HEK293 (cell line): ENCODE data around the gene PCBP3.

ENCODE experiments used
- CTCF ChIA-PET: fragments of 350-600 bp; formaldehyde crosslinking; extraction: SDS; loops from one replicate; lab custom pipeline; 2021; ENCODE audit warnings: antibody characterized with exemption; lab: Yijun Ruan, JAX
- POLR2A ChIA-PET: fragments of 300-600 bp; formaldehyde crosslinking; extraction: SDS; loops from one replicate; lab custom pipeline; 2020; ENCODE audit warnings: antibody characterized with exemption, inconsistent platforms; lab: Yijun Ruan, JAX
- H3K27ac ChIP-seq: fragments of 200-500 bp; sonication (Bioruptor generic); 2 replicates; pipeline ENCODE4 v1.5.1; 2014; ENCODE audit warnings: low read depth, low read length, control low read depth, inconsistent platforms; ENCODE audit errors: extremely low read depth
- H3K36me3 ChIP-seq, 2 experiments: fragments of 200-500 bp in 1 of 2; sonication (Bioruptor generic) in 1 of 2; 1 replicate in 1 of 2; 2 replicates in 1 of 2; pipeline ENCODE4 v1.5.1; 2014 to 2017; ENCODE audit warnings: inconsistent platforms in 2 of 2, low read length in 2 of 2; ENCODE audit not compliant: control insufficient read depth in 2 of 2, insufficient read depth in 1 of 2
- H3K4me1 ChIP-seq: fragments of 200-500 bp; sonication (Bioruptor generic); 2 replicates; pipeline ENCODE4 v1.5.1; 2014; ENCODE audit warnings: mild to moderate bottlenecking, low read length, inconsistent platforms; ENCODE audit not compliant: control insufficient read depth, insufficient read depth
- H3K4me3 ChIP-seq: 2 replicates; pipeline ENCODE4 v1.5.1; 2011; ENCODE audit warnings: low read depth, mild to moderate bottlenecking, control low read depth, low read length, moderate library complexity
- H3K9me3 ChIP-seq: fragments of 200-500 bp; sonication (Bioruptor generic); 2 replicates; pipeline ENCODE4 v1.5.1; 2014; ENCODE audit warnings: low read depth, low read length, inconsistent platforms; ENCODE audit not compliant: control insufficient read depth, insufficient read depth
- HOXA7 ChIP-seq: sonication (generic); formaldehyde crosslinking; IDR thresholded peaks from 2 replicates; pipeline ENCODE4 v1.8.1; 2022; ENCODE audit warnings: missing genetic modification reagents, borderline replicate concordance
- MZF1 ChIP-seq: fragments of 450-650 bp; formaldehyde crosslinking; IDR thresholded peaks from 2 replicates; pipeline ENCODE4 v1.5.1; 2017; ENCODE audit warnings: missing biosample characterization, missing genetic modification characterization, borderline replicate concordance
- PBX3 ChIP-seq: sonication (generic); formaldehyde crosslinking; IDR thresholded peaks from 2 replicates; pipeline ENCODE4 v1.8.1; 2022; ENCODE audit warnings: mild to moderate bottlenecking, moderate library complexity, missing genetic modification reagents
- PRDM2 ChIP-seq: fragments of 450-650 bp; formaldehyde crosslinking; IDR thresholded peaks from 2 replicates; pipeline ENCODE4 v1.5.1; 2016; ENCODE audit warnings: missing biosample characterization, missing genetic modification characterization, borderline replicate concordance
- REPIN1 ChIP-seq: fragments of 450-650 bp; formaldehyde crosslinking; IDR thresholded peaks from 2 replicates; pipeline ENCODE4 v1.5.1; 2017; ENCODE audit warnings: missing biosample characterization, missing genetic modification characterization, low read depth
- WT1 ChIP-seq: fragments of 450-650 bp; formaldehyde crosslinking; IDR thresholded peaks from 2 replicates; pipeline ENCODE4 v1.5.1; 2016; ENCODE audit warnings: missing biosample characterization, missing genetic modification characterization
- ZBTB17 ChIP-seq: fragments of 450-650 bp; formaldehyde crosslinking; IDR thresholded peaks from 2 replicates; pipeline ENCODE4 v1.5.1; 2016; ENCODE audit warnings: missing biosample characterization, missing genetic modification characterization
- ZEB2 ChIP-seq: fragments of 450-650 bp; formaldehyde crosslinking; IDR thresholded peaks from 2 replicates; pipeline ENCODE4 v1.5.1; 2016; ENCODE audit warnings: missing biosample characterization, missing genetic modification characterization
- ZFHX2 ChIP-seq: fragments of 450-650 bp; formaldehyde crosslinking; conservative IDR thresholded peaks from 2 replicates; pipeline ENCODE4 v1.5.1; 2016; ENCODE audit warnings: missing biosample characterization, missing genetic modification characterization
- ZNF112 ChIP-seq: fragments of 450-650 bp; formaldehyde crosslinking; IDR thresholded peaks from 2 replicates; pipeline ENCODE4 v1.5.0; 2017; ENCODE audit warnings: missing biosample characterization, missing genetic modification characterization
- ZNF146 ChIP-seq: fragments of 450-650 bp; formaldehyde crosslinking; IDR thresholded peaks from 2 replicates; pipeline ENCODE4 v1.5.1; 2016; ENCODE audit warnings: missing biosample characterization, missing genetic modification characterization
- ZNF214 ChIP-seq: fragments of 450-650 bp; formaldehyde crosslinking; IDR thresholded peaks from 2 replicates; pipeline ENCODE4 v1.5.1; 2017; ENCODE audit warnings: missing biosample characterization, mild to moderate bottlenecking, missing genetic modification characterization, borderline replicate concordance
- ZNF239 ChIP-seq: fragments of 450-650 bp; formaldehyde crosslinking; IDR thresholded peaks from 2 replicates; pipeline ENCODE4 v1.5.1; 2016; ENCODE audit warnings: missing biosample characterization, missing genetic modification characterization
- ZNF350 ChIP-seq: fragments of 450-650 bp; formaldehyde crosslinking; IDR thresholded peaks from 2 replicates; pipeline ENCODE4 v1.5.0; 2017; ENCODE audit warnings: missing biosample characterization, mild to moderate bottlenecking, missing genetic modification characterization
- ZNF394 ChIP-seq: fragments of 450-650 bp; formaldehyde crosslinking; IDR thresholded peaks from 2 replicates; pipeline ENCODE4 v1.5.1; 2016; ENCODE audit warnings: missing biosample characterization, missing genetic modification characterization, mild to moderate bottlenecking, moderate library complexity, borderline replicate concordance
- ZNF404 ChIP-seq: fragments of 450-650 bp; formaldehyde crosslinking; IDR thresholded peaks from 2 replicates; pipeline ENCODE4 v1.5.1; 2017; ENCODE audit warnings: missing biosample characterization, missing genetic modification characterization
- ZNF48 ChIP-seq: fragments of 450-650 bp; formaldehyde crosslinking; IDR thresholded peaks from 2 replicates; pipeline ENCODE4 v1.5.1; 2016; ENCODE audit warnings: missing biosample characterization, missing genetic modification characterization
- ZNF501 ChIP-seq: fragments of 450-650 bp; formaldehyde crosslinking; IDR thresholded peaks from 2 replicates; pipeline ENCODE4 v1.5.1; 2016; ENCODE audit warnings: missing biosample characterization, missing genetic modification characterization
- ZNF585B ChIP-seq: fragments of 450-650 bp; formaldehyde crosslinking; IDR thresholded peaks from 2 replicates; pipeline ENCODE4 v1.5.1; 2016; ENCODE audit warnings: missing biosample characterization, missing genetic modification characterization
- ZNF626 ChIP-seq: fragments of 450-650 bp; sonication (Bioruptor Pico); formaldehyde crosslinking; IDR thresholded peaks from 2 replicates; pipeline ENCODE4 v1.5.1; 2018; ENCODE audit warnings: missing biosample characterization, missing genetic modification characterization, inconsistent platforms
- ZNF645 ChIP-seq: fragments of 450-650 bp; formaldehyde crosslinking; IDR thresholded peaks from 2 replicates; pipeline ENCODE4; 2016; ENCODE audit warnings: missing biosample characterization, missing genetic modification characterization
- ZNF776 ChIP-seq: fragments of 450-650 bp; formaldehyde crosslinking; IDR thresholded peaks from 2 replicates; pipeline ENCODE4 v1.5.0; 2017; ENCODE audit warnings: missing biosample characterization, missing genetic modification characterization, borderline replicate concordance
- ZNF777 ChIP-seq: fragments of 450-650 bp; formaldehyde crosslinking; IDR thresholded peaks from 2 replicates; pipeline ENCODE4 v1.5.1; 2017; ENCODE audit warnings: missing biosample characterization, missing genetic modification characterization, borderline replicate concordance
- ZNF791 ChIP-seq: fragments of 450-650 bp; formaldehyde crosslinking; IDR thresholded peaks from 2 replicates; pipeline ENCODE4 v1.5.1; 2016; ENCODE audit warnings: missing biosample characterization, missing genetic modification characterization
- ZNF792 ChIP-seq: fragments of 450-650 bp; formaldehyde crosslinking; IDR thresholded peaks from 2 replicates; pipeline ENCODE4 v1.5.1; 2016; ENCODE audit warnings: missing biosample characterization, missing genetic modification characterization
- ZNF843 ChIP-seq: fragments of 450-650 bp; formaldehyde crosslinking; IDR thresholded peaks from 2 replicates; pipeline ENCODE4 v1.5.1; 2016; ENCODE audit warnings: missing biosample characterization, missing genetic modification characterization
- TF ChIP-seq, protein P1 (sequence below): IDR thresholded peaks from 2 replicates; pipeline ENCODE4 v1.6.1; 2011; ENCODE audit warnings: mild to moderate bottlenecking, low read depth, low read length, borderline replicate concordance

The PCBP3 gene

GRCh38 chr21:45883090-45883489, 239.6 kb downstream of the PCBP3 start:
- CTCF ChIA-PET: interaction anchor here (0.7 to 0.9 kb wide), 3 partner anchors 43 to 299 kb away, joined by 3 read pairs; no protein-coding TSS in a partner anchor
- Histone ChIP-seq H3K4me1 (no peaks in the 10 kb centered on the region), H3K36me3 (no peaks in the 10 kb centered on the region), H3K27ac (no peak overlapping the region), H3K4me3 (no peak overlapping the region), H3K9me3 (no peaks in the 10 kb centered on the region)
- TF ChIP-seq ZNF48: no peak
- TF ChIP-seq MZF1 (tag by site-specific recombination): no peak
- no peak for TF ChIP-seq ZNF394 (tag by site-specific recombination)
- TF ChIP-seq ZNF843 (tag by site-specific recombination): no peak
- no peak for TF ChIP-seq ZNF404
- TF ChIP-seq ZNF146 (tag by site-specific recombination): no peak
- TF ChIP-seq ZNF350: no peak
- no peak for TF ChIP-seq ZNF776 (tag by site-specific recombination)
- no peak for TF ChIP-seq ZNF585B (tag by site-specific recombination)
- TF ChIP-seq ZNF112 (tag by site-specific recombination): no peak
- no peak for TF ChIP-seq ZNF626
- POLR2A ChIA-PET: no interaction called here

DNA sequence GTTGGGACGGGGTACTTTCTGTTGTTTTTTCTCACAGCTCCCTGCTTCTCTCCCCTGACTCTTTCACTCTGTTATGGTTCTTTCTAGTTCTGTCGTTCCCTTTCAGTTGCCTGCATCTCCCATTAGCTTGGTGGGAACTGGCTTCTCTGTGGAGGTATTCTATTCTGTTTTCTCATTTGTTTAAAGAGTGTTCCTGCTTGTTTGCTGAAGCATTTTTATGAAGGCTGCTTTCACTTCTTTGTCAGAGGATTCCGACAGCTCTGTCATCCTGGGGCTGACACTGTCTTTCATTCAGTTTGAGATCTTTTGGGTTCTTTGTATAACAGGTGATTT, 242.0 kb downstream of the PCBP3 start:
- H3K4me1 ChIP-seq: no peaks in the 10 kb centered on the region
- no peaks in the 10 kb centered on the region for H3K9me3 ChIP-seq
- no peak overlapping the region for H3K4me3 ChIP-seq
- no peaks in the 10 kb centered on the region for H3K36me3 ChIP-seq
- ChIA-PET POLR2A (no interaction called here), CTCF (interaction anchor here (0.6 to 1.1 kb wide), 2 partner anchors 17 to 41 kb away, joined by 3 read pairs; no protein-coding TSS in a partner anchor)
- H3K27ac ChIP-seq: no peak overlapping the region
- no peak for TF ChIP-seq PRDM2 (tag by site-specific recombination)
- no peak for TF ChIP-seq PBX3
- no peak for TF ChIP-seq HOXA7
- no peak for TF ChIP-seq ZNF792
- TF ChIP-seq ZNF645: no peak
- no peak for TF ChIP-seq ZNF404
- TF ChIP-seq ZBTB17 (tag by site-specific recombination): no peak
- no peak for TF ChIP-seq ZNF501
- no peak for TF ChIP-seq ZNF777 (tag by site-specific recombination)
- TF ChIP-seq, protein P1, sequence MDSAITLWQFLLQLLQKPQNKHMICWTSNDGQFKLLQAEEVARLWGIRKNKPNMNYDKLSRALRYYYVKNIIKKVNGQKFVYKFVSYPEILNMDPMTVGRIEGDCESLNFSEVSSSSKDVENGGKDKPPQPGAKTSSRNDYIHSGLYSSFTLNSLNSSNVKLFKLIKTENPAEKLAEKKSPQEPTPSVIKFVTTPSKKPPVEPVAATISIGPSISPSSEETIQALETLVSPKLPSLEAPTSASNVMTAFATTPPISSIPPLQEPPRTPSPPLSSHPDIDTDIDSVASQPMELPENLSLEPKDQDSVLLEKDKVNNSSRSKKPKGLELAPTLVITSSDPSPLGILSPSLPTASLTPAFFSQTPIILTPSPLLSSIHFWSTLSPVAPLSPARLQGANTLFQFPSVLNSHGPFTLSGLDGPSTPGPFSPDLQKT: no peak
- TF ChIP-seq ZFHX2 (tag by site-specific recombination): no peak
- TF ChIP-seq WT1: no peak
- no peak for TF ChIP-seq ZNF214 (tag by site-specific recombination)
- no peak for TF ChIP-seq REPIN1 (tag by site-specific recombination)
- TF ChIP-seq ZNF791: no peak
- no peak for TF ChIP-seq ZEB2 (tag by site-specific recombination)
- no peak for TF ChIP-seq ZNF239
